PC-9 (cell line): ENCODE data around the gene SYNDIG1.

Experiments
- CTCF ChIP-seq: fragments of 200-600 bp; sonication (generic); conservative IDR thresholded peaks from 2 replicates; pipeline ENCODE4 v1.6.1; 2017; ENCODE audit warnings: mixed run types, antibody characterized with exemption, mild to moderate bottlenecking, moderate library complexity
- EZH2 ChIP-seq: fragments of 200-600 bp; sonication (generic); IDR thresholded peaks from 2 replicates; pipeline ENCODE4 v1.8.0; 2017; ENCODE audit warnings: antibody characterized with exemption, low read depth

DNA sequence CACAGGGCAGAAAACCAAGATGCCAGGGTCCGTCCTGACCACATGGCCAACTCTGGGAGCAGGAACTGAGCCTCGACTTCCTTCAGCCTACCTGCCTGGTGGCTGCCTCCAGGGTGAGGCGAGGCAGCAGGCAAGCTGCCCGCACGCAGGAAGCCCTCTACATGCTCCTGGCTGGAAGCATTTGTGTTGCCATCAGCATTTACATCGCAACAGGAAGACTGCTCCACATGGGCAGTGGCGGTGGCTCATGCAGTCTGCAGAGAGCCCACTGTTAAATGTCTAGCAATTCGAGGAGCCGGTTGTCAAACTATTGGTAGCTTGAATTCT, 233.8 kb downstream of the SYNDIG1 start:
- no peak for TF ChIP-seq EZH2
- TF ChIP-seq CTCF, result no peak
